ENCODE results near the gene PEX16.

PEX16 gene

DNA sequence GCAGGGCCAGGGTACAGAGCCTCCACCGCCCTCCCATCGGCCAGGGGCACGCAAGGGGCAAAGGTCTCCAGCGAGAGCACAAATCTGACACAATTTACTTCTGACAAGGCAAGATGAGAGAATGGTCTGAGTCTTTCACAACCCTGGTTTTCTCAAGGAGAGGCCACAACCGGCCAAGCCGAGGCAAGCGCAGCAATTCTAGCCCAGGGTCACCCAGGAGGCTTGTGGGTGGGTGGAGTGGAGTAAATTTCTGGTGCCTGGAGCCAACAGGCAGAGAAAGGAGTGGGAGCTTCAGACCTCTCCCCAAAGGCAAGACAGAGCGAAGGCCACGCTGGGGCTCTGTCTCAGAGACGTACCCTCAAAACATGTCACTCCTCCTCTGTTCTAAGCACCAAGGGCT is 14.1 kb upstream of the PEX16 start:
- Histone ChIP-seq H3K4me3 (ENCODE audit: low read length in 2 of 2) (no peak overlapping the region), H3K27ac (ENCODE audit: low read depth in 2 of 2, low read length in 2 of 2) (no peak overlapping the region), H3K9me3 (ENCODE audit: control insufficient read depth in 2 of 2, low read length in 2 of 2) (no peaks in the 10 kb centered on the region), H3K4me1 (ENCODE audit: control insufficient read depth in 2 of 2, insufficient read depth in 2 of 2, low read length in 2 of 2) (peaks cover 3 to 10% of the 10 kb centered on the region in 2 donors), H3K27me3 (ENCODE audit: control insufficient read depth in 2 of 2, insufficient read depth in 2 of 2, low read length in 2 of 2) (no peaks in the 10 kb centered on the region), H3K36me3 (ENCODE audit: control insufficient read depth in 2 of 2, insufficient read depth in 2 of 2, low read length in 2 of 2) (peaks cover 21 to 29% of the 10 kb centered on the region in 2 donors), H3K9ac (ENCODE audit: low read depth in 1 of 2, low read length in 2 of 2) (no peak overlapping the region)

DNA sequence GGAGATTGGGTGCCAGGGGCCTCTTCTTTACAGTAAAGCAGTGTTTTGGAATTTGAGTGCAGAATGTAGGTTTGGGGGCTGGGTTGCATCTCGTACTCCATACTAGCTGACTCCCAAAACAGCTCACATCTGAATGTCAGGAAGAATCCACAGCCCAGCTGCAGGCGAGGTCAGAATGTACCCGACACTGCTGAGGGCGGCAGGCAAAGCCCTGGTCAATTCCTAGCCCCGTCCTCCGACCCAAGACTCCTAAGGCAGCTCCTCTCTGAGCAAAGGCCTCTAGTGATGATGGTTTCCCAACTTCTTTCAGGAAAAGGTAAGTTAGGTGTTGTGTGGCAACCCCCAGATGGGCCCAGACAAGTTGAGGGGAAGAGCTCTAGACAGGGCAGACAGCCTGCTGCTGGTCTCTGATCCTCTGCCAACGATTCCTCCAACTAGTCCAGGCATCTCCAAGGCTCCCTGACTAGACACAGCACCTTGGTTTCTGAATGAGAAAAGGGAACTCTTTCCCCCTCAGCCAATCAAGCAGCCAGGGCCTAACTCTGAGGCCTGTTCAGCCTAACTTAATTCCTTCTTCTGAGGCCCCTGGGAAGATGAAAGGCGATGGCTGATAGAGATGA is 13.4 kb upstream of the PEX16 start:
- no peak overlapping the region for H3K9ac ChIP-seq (ENCODE audit: low read depth in 1 of 2, low read length in 2 of 2)
- H3K4me3 ChIP-seq (ENCODE audit: low read length in 2 of 2): no peak overlapping the region
- no peaks in the 10 kb centered on the region for H3K9me3 ChIP-seq (ENCODE audit: control insufficient read depth in 2 of 2, low read length in 2 of 2)
- H3K27ac ChIP-seq (ENCODE audit: low read depth in 2 of 2, low read length in 2 of 2): no peak overlapping the region
- H3K27me3 ChIP-seq (ENCODE audit: control insufficient read depth in 2 of 2, insufficient read depth in 2 of 2, low read length in 2 of 2): no peaks in the 10 kb centered on the region
- H3K36me3 ChIP-seq (ENCODE audit: control insufficient read depth in 2 of 2, insufficient read depth in 2 of 2, low read length in 2 of 2): peaks cover 20 to 28% of the 10 kb centered on the region in 2 donors
- H3K4me1 ChIP-seq (ENCODE audit: control insufficient read depth in 2 of 2, insufficient read depth in 2 of 2, low read length in 2 of 2): peaks cover 3 to 10% of the 10 kb centered on the region in 2 donors

- no peak overlapping the region for H3K4me3 ChIP-seq (ENCODE audit: low read length in 2 of 2)
- H3K9me3 ChIP-seq (ENCODE audit: control insufficient read depth in 2 of 2, low read length in 2 of 2): no peaks in the 10 kb centered on the region
- peak overlapping the region in 1 of 2 donors; percentile 43 for H3K27ac ChIP-seq (ENCODE audit: low read depth in 2 of 2, low read length in 2 of 2)
- H3K27me3 ChIP-seq (ENCODE audit: control insufficient read depth in 2 of 2, insufficient read depth in 2 of 2, low read length in 2 of 2): no peaks in the 10 kb centered on the region
- peak overlapping the region in 1 of 2 donors; percentile 14 for H3K9ac ChIP-seq (ENCODE audit: low read depth in 1 of 2, low read length in 2 of 2)
- peaks cover 17 to 20% of the 10 kb centered on the region in 2 donors for H3K36me3 ChIP-seq (ENCODE audit: control insufficient read depth in 2 of 2, insufficient read depth in 2 of 2, low read length in 2 of 2)
- peaks cover 3 to 10% of the 10 kb centered on the region in 2 donors for H3K4me1 ChIP-seq (ENCODE audit: control insufficient read depth in 2 of 2, insufficient read depth in 2 of 2, low read length in 2 of 2)
Observed at GRCh38 chr11:45930031-45930794, 12.5 kb upstream of the PEX16 start.

DNA sequence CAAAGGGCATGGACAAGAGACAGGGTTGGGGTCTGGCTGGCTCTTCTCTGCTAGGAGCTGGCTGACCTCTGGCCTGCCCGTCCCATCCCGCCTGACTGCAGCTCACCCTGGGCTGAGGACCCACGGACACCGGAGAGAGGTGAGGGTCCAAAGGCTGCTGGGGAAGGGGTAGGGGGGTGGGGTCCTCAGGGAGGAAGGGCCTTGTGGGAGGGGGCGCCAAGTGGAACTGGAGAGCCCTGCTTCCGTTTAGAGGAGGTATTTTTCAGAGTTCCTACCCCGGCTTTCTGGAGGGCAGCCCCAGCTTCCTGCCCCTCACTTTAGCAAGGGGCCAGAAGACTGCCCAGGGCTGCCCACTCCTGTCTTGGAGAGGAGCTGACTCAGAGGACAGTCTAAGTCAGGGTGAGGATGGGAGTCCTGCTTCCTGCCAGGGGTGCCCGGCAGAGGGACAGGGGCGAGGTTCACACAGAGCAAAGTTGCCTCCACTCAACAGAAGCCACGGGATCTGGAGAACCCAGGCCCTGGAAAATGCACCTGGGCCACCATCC is 11.9 kb upstream of the PEX16 start:
- H3K9ac ChIP-seq (ENCODE audit: low read depth in 1 of 2, low read length in 2 of 2): no peak overlapping the region
- peaks cover 3 to 10% of the 10 kb centered on the region in 2 donors for H3K4me1 ChIP-seq (ENCODE audit: control insufficient read depth in 2 of 2, insufficient read depth in 2 of 2, low read length in 2 of 2)
- H3K4me3 ChIP-seq (ENCODE audit: low read length in 2 of 2): no peak overlapping the region
- no peaks in the 10 kb centered on the region for H3K27me3 ChIP-seq (ENCODE audit: control insufficient read depth in 2 of 2, insufficient read depth in 2 of 2, low read length in 2 of 2)
- H3K9me3 ChIP-seq (ENCODE audit: control insufficient read depth in 2 of 2, low read length in 2 of 2): no peaks in the 10 kb centered on the region
- H3K36me3 ChIP-seq (ENCODE audit: control insufficient read depth in 2 of 2, insufficient read depth in 2 of 2, low read length in 2 of 2): peaks cover 11 to 14% of the 10 kb centered on the region in 2 donors
- peak overlapping the region in 1 of 2 donors; percentile 43 for H3K27ac ChIP-seq (ENCODE audit: low read depth in 2 of 2, low read length in 2 of 2)

GRCh38 chr11:45928535-45929215 is 11.0 kb upstream of the PEX16 start:
- no peaks in the 10 kb centered on the region for H3K27me3 ChIP-seq (ENCODE audit: control insufficient read depth in 2 of 2, insufficient read depth in 2 of 2, low read length in 2 of 2)
- peaks cover 5 to 7% of the 10 kb centered on the region in 2 donors for H3K36me3 ChIP-seq (ENCODE audit: control insufficient read depth in 2 of 2, insufficient read depth in 2 of 2, low read length in 2 of 2)
- no peak overlapping the region for H3K4me3 ChIP-seq (ENCODE audit: low read length in 2 of 2)
- peaks cover 3 to 10% of the 10 kb centered on the region in 2 donors for H3K4me1 ChIP-seq (ENCODE audit: control insufficient read depth in 2 of 2, insufficient read depth in 2 of 2, low read length in 2 of 2)
- no peak overlapping the region for H3K9ac ChIP-seq (ENCODE audit: low read depth in 1 of 2, low read length in 2 of 2)
- H3K27ac ChIP-seq (ENCODE audit: low read depth in 2 of 2, low read length in 2 of 2): no peak overlapping the region
- no peaks in the 10 kb centered on the region for H3K9me3 ChIP-seq (ENCODE audit: control insufficient read depth in 2 of 2, low read length in 2 of 2)

GRCh38 chr11:45927684-45928413 is 10.2 kb upstream of the PEX16 start:
- Histone ChIP-seq H3K9me3 (ENCODE audit: control insufficient read depth in 2 of 2, low read length in 2 of 2) (no peaks in the 10 kb centered on the region), H3K4me3 (ENCODE audit: low read length in 2 of 2) (no peak overlapping the region), H3K27me3 (ENCODE audit: control insufficient read depth in 2 of 2, insufficient read depth in 2 of 2, low read length in 2 of 2) (peaks cover 5 to 6% of the 10 kb centered on the region in 2 donors), H3K36me3 (ENCODE audit: control insufficient read depth in 2 of 2, insufficient read depth in 2 of 2, low read length in 2 of 2) (peaks cover 3 to 7% of the 10 kb centered on the region in 2 donors), H3K9ac (ENCODE audit: low read depth in 1 of 2, low read length in 2 of 2) (no peak overlapping the region), H3K27ac (ENCODE audit: low read depth in 2 of 2, low read length in 2 of 2) (no peak overlapping the region), H3K4me1 (ENCODE audit: control insufficient read depth in 2 of 2, insufficient read depth in 2 of 2, low read length in 2 of 2) (peaks cover 3 to 10% of the 10 kb centered on the region in 2 donors)

DNA sequence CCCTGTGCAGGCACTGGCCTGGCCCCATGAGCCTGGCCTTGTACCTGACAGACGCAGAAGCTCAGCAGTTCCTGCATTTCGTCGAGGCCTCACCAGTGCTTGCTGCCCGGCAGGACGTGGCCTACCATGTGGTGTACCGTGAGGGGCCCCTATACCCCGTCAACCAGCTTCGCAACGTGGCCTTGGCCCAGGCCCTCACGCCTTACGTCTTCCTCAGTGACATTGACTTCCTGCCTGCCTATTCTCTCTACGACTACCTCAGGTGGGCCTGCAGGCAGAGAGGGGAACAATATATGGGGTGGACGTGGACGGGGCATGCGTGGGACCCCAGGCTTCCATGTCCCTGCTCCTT is 9.6 kb upstream of the PEX16 start:
- Histone ChIP-seq H3K36me3 (ENCODE audit: control insufficient read depth in 2 of 2, insufficient read depth in 2 of 2, low read length in 2 of 2) (peaks cover 2 to 7% of the 10 kb centered on the region in 2 donors), H3K4me1 (ENCODE audit: control insufficient read depth in 2 of 2, insufficient read depth in 2 of 2, low read length in 2 of 2) (peaks cover 7 to 10% of the 10 kb centered on the region in 2 donors), H3K9me3 (ENCODE audit: control insufficient read depth in 2 of 2, low read length in 2 of 2) (no peaks in the 10 kb centered on the region), H3K27me3 (ENCODE audit: control insufficient read depth in 2 of 2, insufficient read depth in 2 of 2, low read length in 2 of 2) (peaks cover 5 to 6% of the 10 kb centered on the region in 2 donors), H3K27ac (ENCODE audit: low read depth in 2 of 2, low read length in 2 of 2) (no peak overlapping the region), H3K9ac (ENCODE audit: low read depth in 1 of 2, low read length in 2 of 2) (no peak overlapping the region), H3K4me3 (ENCODE audit: low read length in 2 of 2) (no peak overlapping the region)

- no peak overlapping the region for H3K9ac ChIP-seq (ENCODE audit: low read depth in 1 of 2, low read length in 2 of 2)
- H3K27me3 ChIP-seq (ENCODE audit: control insufficient read depth in 2 of 2, insufficient read depth in 2 of 2, low read length in 2 of 2): peaks cover 5 to 6% of the 10 kb centered on the region in 2 donors
- H3K36me3 ChIP-seq (ENCODE audit: control insufficient read depth in 2 of 2, insufficient read depth in 2 of 2, low read length in 2 of 2): peaks cover 0 to 2% of the 10 kb centered on the region in 2 donors
- H3K4me1 ChIP-seq (ENCODE audit: control insufficient read depth in 2 of 2, insufficient read depth in 2 of 2, low read length in 2 of 2): peaks cover 10 to 16% of the 10 kb centered on the region in 2 donors
- H3K27ac ChIP-seq (ENCODE audit: low read depth in 2 of 2, low read length in 2 of 2): no peak overlapping the region
- no peak overlapping the region for H3K4me3 ChIP-seq (ENCODE audit: low read length in 2 of 2)
- no peaks in the 10 kb centered on the region for H3K9me3 ChIP-seq (ENCODE audit: control insufficient read depth in 2 of 2, low read length in 2 of 2)
Observed at GRCh38 chr11:45926536-45927331, 9.1 kb upstream of the PEX16 start.

- H3K4me3 ChIP-seq (ENCODE audit: low read length in 2 of 2): no peak overlapping the region
- H3K27ac ChIP-seq (ENCODE audit: low read depth in 2 of 2, low read length in 2 of 2): no peak overlapping the region
- H3K36me3 ChIP-seq (ENCODE audit: control insufficient read depth in 2 of 2, insufficient read depth in 2 of 2, low read length in 2 of 2): no peaks in the 10 kb centered on the region
- H3K27me3 ChIP-seq (ENCODE audit: control insufficient read depth in 2 of 2, insufficient read depth in 2 of 2, low read length in 2 of 2): peaks cover 5 to 6% of the 10 kb centered on the region in 2 donors
- peaks cover 15% of the 10 kb centered on the region in 2 donors for H3K4me1 ChIP-seq (ENCODE audit: control insufficient read depth in 2 of 2, insufficient read depth in 2 of 2, low read length in 2 of 2)
- H3K9me3 ChIP-seq (ENCODE audit: control insufficient read depth in 2 of 2, low read length in 2 of 2): no peaks in the 10 kb centered on the region
- H3K9ac ChIP-seq (ENCODE audit: low read depth in 1 of 2, low read length in 2 of 2): no peak overlapping the region
Observed at GRCh38 chr11:45926001-45926401, 8.3 kb upstream of the PEX16 start.

All from mucosa of rectum (tissue), 2 donors.